Subcutaneous adipose tissue (tissue), 4 donors: Measurements from ENCODE around the gene IL1RAPL1. TPM values are rescaled to one million over a fixed set of nuclear protein-coding genes. Genes with fewer than 3 reads are reported as not detected.

Experiments used
- small RNA-seq: library from RNA; depleted of rRNA; stranded (forward); fragments of <200 nt; gene quantifications from one replicate; pipeline ENCODE3, GENCODE V24; 2016
- total RNA-seq, 4 donors: library from RNA; depleted of rRNA; stranded (reverse); fragments of >200 nt; gene quantifications; one replicate each; pipeline ENCODE4 v1.1.0, GENCODE V29; 2016
- TF ChIP-seq, protein P1 (sequence below): fragments of 450-650 bp; IDR thresholded peaks from one replicate; pipeline ENCODE4 v1.5.1; 2016; ENCODE audit warnings: low read depth, mild to moderate bottlenecking, control low read depth, antibody characterized with exemption, moderate library complexity

The IL1RAPL1 gene
- total RNA-seq, 4 donors from 2014 or later = 0.66 TPM; not detected in 3

DNA sequence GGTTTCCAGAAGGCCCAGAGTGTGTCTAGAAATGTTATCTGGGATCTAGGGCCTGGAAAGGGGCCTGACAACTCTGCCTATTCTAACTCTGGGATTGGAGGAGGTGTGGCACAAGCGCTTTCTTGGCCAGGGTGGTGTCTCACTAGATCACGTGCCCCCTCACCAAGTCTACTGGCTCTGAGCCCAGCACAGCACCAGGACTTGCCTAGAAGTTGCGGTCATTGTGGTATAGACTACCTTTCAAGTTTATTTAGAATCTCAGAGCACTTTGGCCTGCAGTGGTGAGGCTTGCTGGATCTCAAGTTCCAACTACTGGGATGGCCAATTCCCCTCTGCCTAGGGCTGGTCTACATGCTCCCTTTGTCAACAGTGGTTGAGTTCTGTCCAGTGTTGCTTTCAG is 1404.8 kb downstream of the IL1RAPL1 start:
- TF ChIP-seq, protein P1, sequence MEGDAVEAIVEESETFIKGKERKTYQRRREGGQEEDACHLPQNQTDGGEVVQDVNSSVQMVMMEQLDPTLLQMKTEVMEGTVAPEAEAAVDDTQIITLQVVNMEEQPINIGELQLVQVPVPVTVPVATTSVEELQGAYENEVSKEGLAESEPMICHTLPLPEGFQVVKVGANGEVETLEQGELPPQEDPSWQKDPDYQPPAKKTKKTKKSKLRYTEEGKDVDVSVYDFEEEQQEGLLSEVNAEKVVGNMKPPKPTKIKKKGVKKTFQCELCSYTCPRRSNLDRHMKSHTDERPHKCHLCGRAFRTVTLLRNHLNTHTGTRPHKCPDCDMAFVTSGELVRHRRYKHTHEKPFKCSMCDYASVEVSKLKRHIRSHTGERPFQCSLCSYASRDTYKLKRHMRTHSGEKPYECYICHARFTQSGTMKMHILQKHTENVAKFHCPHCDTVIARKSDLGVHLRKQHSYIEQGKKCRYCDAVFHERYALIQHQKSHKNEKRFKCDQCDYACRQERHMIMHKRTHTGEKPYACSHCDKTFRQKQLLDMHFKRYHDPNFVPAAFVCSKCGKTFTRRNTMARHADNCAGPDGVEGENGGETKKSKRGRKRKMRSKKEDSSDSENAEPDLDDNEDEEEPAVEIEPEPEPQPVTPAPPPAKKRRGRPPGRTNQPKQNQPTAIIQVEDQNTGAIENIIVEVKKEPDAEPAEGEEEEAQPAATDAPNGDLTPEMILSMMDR = no peak

DNA sequence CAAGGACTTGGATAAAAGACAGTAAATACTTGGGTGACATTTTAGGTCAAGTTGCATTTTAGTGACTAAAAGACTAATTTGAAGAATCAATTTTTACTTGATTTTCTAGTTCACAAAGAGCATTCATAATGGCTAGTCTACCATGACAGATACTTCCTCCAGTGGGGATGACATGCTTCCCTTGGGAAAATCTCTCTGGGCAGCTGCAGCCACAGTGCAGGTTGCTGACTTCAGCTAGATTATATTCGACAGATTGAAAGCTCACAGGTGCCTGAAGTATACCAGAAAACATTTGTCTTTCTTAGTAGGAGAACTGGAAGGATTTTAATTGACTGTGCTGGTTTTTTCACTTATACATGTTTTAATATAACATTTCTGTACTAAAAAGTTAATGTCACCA is 1418.6 kb downstream of the IL1RAPL1 start:
- TF ChIP-seq, protein P1 = no peak

Small RNA genes lying within 50 kb of the gene (small RNA-seq; reads per million reads assigned to genes)
- not detected for gene MIR4666B
- gene RF00284 = not detected
- gene RNA5SP500 = 5.3 reads per million, percentile 79 among the genes with 10 or more reads in this experiment
